ENCODE data around the gene RNU4-1.

- TF ChIP-seq CTCF (conservative IDR thresholded peaks at IDR 0.05; ENCODE audit: low read length) (no peak), EZH2phosphoT487 (IDR thresholded peaks at IDR 0.05; ENCODE audit: borderline replicate concordance, low read depth, low read length) (no peak)
Observed at GRCh38 chr12:120292661-120293531, at the start of gene RNU4-1.

All from OCI-LY7 (cell line).